Measurements from ENCODE around the gene PMM2.

DNA sequence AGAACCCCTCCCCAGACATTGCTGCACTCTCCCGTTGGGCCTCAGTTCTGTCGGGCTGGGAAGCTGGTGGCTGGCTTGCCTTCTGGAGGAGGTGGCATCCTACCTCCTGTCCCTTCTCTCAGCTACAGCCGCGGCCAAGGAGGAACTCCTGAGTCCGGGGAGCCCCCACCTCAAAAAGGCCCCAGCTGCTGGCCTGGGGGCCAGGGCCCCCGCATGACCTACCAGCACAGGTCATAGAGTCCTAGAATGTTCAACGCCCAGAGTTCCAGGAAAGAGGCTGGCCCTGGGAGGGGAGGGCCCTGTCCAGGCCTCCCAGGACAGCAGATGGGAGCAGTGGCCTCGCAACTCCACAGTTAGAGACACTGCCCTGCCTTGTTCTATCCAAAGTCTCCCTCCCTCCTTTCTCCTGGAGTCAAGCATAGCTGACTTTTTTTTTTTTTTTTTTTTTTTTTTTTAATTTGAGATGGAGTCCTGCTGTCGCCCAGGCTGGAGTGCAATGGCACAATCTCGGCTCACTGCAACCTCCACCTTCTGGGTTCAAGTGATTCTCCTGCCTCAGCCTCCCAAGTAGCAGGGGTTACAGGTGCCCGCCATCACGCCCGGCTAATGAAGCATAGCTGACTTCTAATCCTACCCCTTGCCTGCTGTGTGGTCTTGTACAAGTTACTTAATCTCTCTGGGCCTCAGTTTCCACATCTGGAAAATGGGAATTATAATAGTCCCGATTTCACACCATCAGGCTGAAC, 64.1 kb downstream of the PMM2 start:
- TF ChIP-seq CTCF (IDR thresholded peaks at IDR 0.05 in 4 of 5, conservative IDR thresholded peaks at IDR 0.05 in 1 of 5): no peak
- TF ChIP-seq POLR2A (IDR thresholded peaks at IDR 0.05): no peak

Data from gastrocnemius medialis (tissue), 4 donors.